Activated CD8-positive, alpha-beta T cell treated with anti-CD3 and anti-CD28 coated beads, Interleukin-2, amount 10 ng/mL, durations not matched to agents 7 days and 5 days (primary cell): ENCODE results near the gene SH3GL1. TPM values are rescaled to one million over a fixed set of nuclear protein-coding genes. Genes with fewer than 3 reads are reported as not detected.
A peak's percentile ranks its signal among the peaks of the same experiment; 100 is the strongest.

ENCODE experiments used
- ATAC-seq: fragments of 150-1000 bp; cut with Tn5 transposase; one replicate; pipeline ENCODE4 v1.10.0; 2021; ENCODE audit warnings: moderate library complexity
- CTCF ChIA-PET: fragments of 350-600 bp; sonication (Branson Sonifier 250); formaldehyde crosslinking; loops from one replicate; lab custom pipeline; 2021; ENCODE audit warnings: antibody characterized with exemption; lab: Charles Lee
- POLR2A ChIA-PET: fragments of 350-600 bp; sonication (Branson Sonifier 250); formaldehyde crosslinking; loops from one replicate; lab custom pipeline; 2021; ENCODE audit warnings: antibody characterized with exemption; lab: Charles Lee
- DNase-seq: peaks from one replicate; pipeline ENCODE4 v3.0.0-alpha.2; 2020
- H3K27ac Mint-ChIP-seq: one replicate; pipeline ENCODE4 v1.8.0; 2021; ENCODE audit warnings: mild to moderate bottlenecking, mixed read lengths
- H3K27me3 Mint-ChIP-seq: one replicate; pipeline ENCODE4 v1.8.0; 2021; ENCODE audit warnings: low read depth, mixed read lengths
- H3K36me3 Mint-ChIP-seq: one replicate; pipeline ENCODE4 v1.8.0; 2021; ENCODE audit warnings: low read depth, mixed read lengths
- H3K4me1 Mint-ChIP-seq: one replicate; pipeline ENCODE4 v1.8.0; 2021; ENCODE audit warnings: low read depth, mixed read lengths
- H3K4me3 Mint-ChIP-seq: one replicate; pipeline ENCODE4 v1.8.0; 2021; ENCODE audit warnings: mild to moderate bottlenecking, mixed read lengths
- H3K9me3 Mint-ChIP-seq: one replicate; pipeline ENCODE4 v1.8.0; 2022; ENCODE audit warnings: mixed read lengths; ENCODE audit not compliant: insufficient read depth
- total RNA-seq, 2 experiments: library from RNA; stranded (reverse); gene quantifications; one replicate each; pipeline ENCODE4 v1.2.3, GENCODE V29; 2021

The SH3GL1 gene
- total RNA-seq, 2 experiments from 2014 or later = 65.1 to 67.9 TPM

- Mint-ChIP-seq H3K27me3 (no peaks in the 10 kb centered on the region), H3K36me3 (peaks cover 30% of the 10 kb centered on the region), H3K4me1 (peaks cover 77% of the 10 kb centered on the region), H3K27ac (peak overlapping the region; percentile 93), H3K9me3 (no peaks in the 10 kb centered on the region), H3K4me3 (peak overlapping the region; percentile 75)
- ATAC-seq (peak; percentile 52), DNase-seq (peak; percentile 62)
- ChIA-PET POLR2A (interaction anchor here (0.9 to 1.2 kb wide), 2 partner anchors 9 to 21 kb away, joined by 3 to 4 read pairs; partner anchors contain the start of gene SH3GL1), CTCF (interaction anchor here (0.6 to 2.1 kb wide), 9 partner anchors 10 to 392 kb away, joined by 3 to 10 read pairs (median 4); partner anchors contain the start of genes CHAF1A, SH3GL1 and YJU2)
These were observed 20.7 kb downstream of the SH3GL1 start for GRCh38 chr19:4379383-4380253.

GRCh38 chr19:4378886-4379285 lies 21.5 kb downstream of the SH3GL1 start:
- no peak for DNase-seq
- ATAC-seq = no peak
- ChIA-PET POLR2A (interaction anchor here (1.2 kb wide), 1 partner anchor 22 kb away, joined by 3 read pairs; the partner anchor contains the start of gene SH3GL1), CTCF (interaction anchor here (2.1 kb wide), 1 partner anchor 22 kb away, joined by 10 read pairs; the partner anchor contains the start of gene SH3GL1)
- Mint-ChIP-seq H3K27me3 (no peaks in the 10 kb centered on the region), H3K4me3 (peak overlapping the region; percentile 75), H3K36me3 (peaks cover 29% of the 10 kb centered on the region), H3K9me3 (no peaks in the 10 kb centered on the region), H3K4me1 (peaks cover 82% of the 10 kb centered on the region), H3K27ac (peak overlapping the region; percentile 93)

- Mint-ChIP-seq H3K27ac (peak overlapping the region; percentile 76), H3K27me3 (no peaks in the 10 kb centered on the region), H3K36me3 (peaks cover 25% of the 10 kb centered on the region), H3K9me3 (no peaks in the 10 kb centered on the region), H3K4me3 (no peak overlapping the region), H3K4me1 (peaks cover 87% of the 10 kb centered on the region)
- DNase-seq (no peak), ATAC-seq (no peak)
- POLR2A ChIA-PET = no interaction called here
- CTCF ChIA-PET = interaction anchor here (1.0 to 2.3 kb wide), 2 partner anchors 23 to 25 kb away, joined by 3 to 7 read pairs; partner anchors contain the start of gene SH3GL1
These were observed 23.2 kb downstream of the SH3GL1 start for GRCh38 chr19:4376991-4377781.

DNA sequence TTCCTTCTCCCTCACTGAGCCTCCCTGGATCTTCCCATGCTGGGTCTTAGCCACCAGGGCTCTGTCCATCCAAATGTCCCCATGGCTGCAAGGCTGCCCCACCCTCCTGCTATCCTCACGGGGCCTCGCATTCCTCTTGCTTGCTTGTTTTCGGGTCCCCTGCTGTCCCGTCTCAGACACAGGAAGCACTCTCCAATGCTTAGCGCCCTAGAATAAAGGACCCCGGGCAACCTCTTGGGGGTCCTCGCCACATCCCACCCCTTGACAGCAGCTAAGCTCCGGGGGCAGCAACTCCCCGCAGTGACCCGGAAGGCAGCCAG lies 23.7 kb downstream of the SH3GL1 start:
- CTCF ChIA-PET = interaction anchor here (2.3 kb wide), 1 partner anchor 24 kb away, joined by 7 read pairs; no protein-coding TSS in a partner anchor
- DNase-seq (no peak), ATAC-seq (no peak)
- Mint-ChIP-seq H3K4me1 (peaks cover 87% of the 10 kb centered on the region), H3K4me3 (no peak overlapping the region), H3K36me3 (peaks cover 25% of the 10 kb centered on the region), H3K27me3 (no peaks in the 10 kb centered on the region), H3K27ac (peak overlapping the region; percentile 76), H3K9me3 (no peaks in the 10 kb centered on the region)
- POLR2A ChIA-PET = no interaction called here

- Mint-ChIP-seq H3K9me3 (no peaks in the 10 kb centered on the region), H3K4me3 (no peak overlapping the region)
- CTCF ChIA-PET = interaction anchor here (1.0 to 2.3 kb wide), 2 partner anchors 24 kb away, joined by 4 to 7 read pairs; partner anchors contain the start of gene SH3GL1
These were observed 24.2 kb downstream of the SH3GL1 start for GRCh38 chr19:4376028-4376670.

GRCh38 chr19:4375164-4376027 lies 25.0 kb downstream of the SH3GL1 start:
- Mint-ChIP-seq H3K36me3 (peaks cover 29% of the 10 kb centered on the region), H3K27me3 (no peaks in the 10 kb centered on the region), H3K4me1 (peaks cover 89% of the 10 kb centered on the region), H3K27ac (no peak overlapping the region), H3K9me3 (no peaks in the 10 kb centered on the region), H3K4me3 (no peak overlapping the region)
- ChIA-PET CTCF (interaction anchor here (1.0 to 2.3 kb wide), 2 partner anchors 23 to 25 kb away, joined by 4 to 7 read pairs; partner anchors contain the start of gene SH3GL1), POLR2A (no interaction called here)
- no peak for DNase-seq
- no peak for ATAC-seq

More at GRCh38 chr19:4376028-4376670, 24.2 kb downstream of the SH3GL1 start:
- Mint-ChIP-seq H3K27ac (peak overlapping the region; percentile 76), H3K4me1 (peaks cover 89% of the 10 kb centered on the region), H3K27me3 (no peaks in the 10 kb centered on the region), H3K36me3 (peaks cover 25% of the 10 kb centered on the region)
- POLR2A ChIA-PET = no interaction called here
- DNase-seq = no peak
- no peak for ATAC-seq

GRCh38 chr19:4374498-4375163 lies 25.7 kb downstream of the SH3GL1 start:
- DNase-seq (no peak), ATAC-seq (no peak)
- H3K36me3 Mint-ChIP-seq = peaks cover 28% of the 10 kb centered on the region
- ChIA-PET CTCF (interaction anchor here (0.8 kb wide), 1 partner anchor 26 kb away, joined by 3 read pairs; the partner anchor contains the start of gene SH3GL1), POLR2A (no interaction called here)
- H3K4me3 Mint-ChIP-seq = no peak overlapping the region
- H3K9me3 Mint-ChIP-seq = no peaks in the 10 kb centered on the region
- peaks cover 89% of the 10 kb centered on the region for H3K4me1 Mint-ChIP-seq
- no peaks in the 10 kb centered on the region for H3K27me3 Mint-ChIP-seq
- H3K27ac Mint-ChIP-seq = no peak overlapping the region

DNA sequence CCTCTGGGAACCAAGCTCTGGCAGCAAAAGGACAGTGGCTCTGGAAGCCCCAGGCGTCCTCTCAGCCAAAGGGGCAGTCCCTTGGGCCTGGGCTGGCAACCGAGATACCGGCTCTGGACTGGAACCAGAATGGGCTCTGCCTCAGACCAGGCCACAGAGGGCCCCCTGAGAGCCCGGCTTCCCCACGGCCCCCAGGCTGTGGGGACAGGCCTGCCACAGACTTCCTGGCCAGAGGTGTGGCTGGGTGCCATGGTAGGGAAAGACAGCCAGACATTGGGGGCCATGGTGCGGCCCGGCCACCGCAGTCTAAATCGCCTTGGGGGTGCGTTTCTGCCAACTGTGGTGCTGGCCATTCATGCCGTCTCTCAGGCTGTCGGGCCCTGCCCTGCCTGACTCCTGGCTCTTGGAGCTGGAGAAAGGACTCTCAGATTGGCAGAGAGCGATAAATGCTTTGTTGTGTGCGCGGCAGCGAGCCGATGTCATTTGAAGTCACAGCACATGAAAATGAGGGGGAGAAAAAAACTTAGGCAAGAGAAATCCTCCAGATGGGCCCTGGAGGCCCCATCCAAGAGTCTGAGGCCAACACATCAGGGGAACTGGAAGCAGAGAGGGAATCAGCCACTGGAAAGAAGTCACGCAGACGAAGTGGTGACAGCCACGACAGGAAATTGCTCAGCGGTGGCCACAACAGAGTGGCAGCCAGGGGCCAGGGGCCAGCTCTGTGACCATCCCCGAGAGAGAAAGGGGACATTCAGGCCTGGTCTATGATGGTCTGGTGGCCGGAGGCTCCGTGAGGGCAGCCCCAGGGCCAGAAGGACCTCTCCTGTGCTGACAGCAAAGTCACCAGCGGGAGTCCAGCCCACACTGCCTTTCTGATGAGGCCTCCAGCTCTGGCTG lies 26.5 kb downstream of the SH3GL1 start:
- POLR2A ChIA-PET = no interaction called here
- no peak for DNase-seq
- H3K36me3 Mint-ChIP-seq = peaks cover 24% of the 10 kb centered on the region
- no peaks in the 10 kb centered on the region for H3K9me3 Mint-ChIP-seq
- CTCF ChIA-PET = interaction anchor here (0.8 kb wide), 1 partner anchor 26 kb away, joined by 3 read pairs; the partner anchor contains the start of gene SH3GL1
- H3K4me1 Mint-ChIP-seq = peaks cover 87% of the 10 kb centered on the region
- no peak for ATAC-seq
- H3K27me3 Mint-ChIP-seq = no peaks in the 10 kb centered on the region
- peak overlapping the region; percentile 69 for H3K27ac Mint-ChIP-seq
- H3K4me3 Mint-ChIP-seq = no peak overlapping the region

GRCh38 chr19:4373013-4373367 lies 27.4 kb downstream of the SH3GL1 start:
- Mint-ChIP-seq H3K9me3 (no peaks in the 10 kb centered on the region), H3K27me3 (no peaks in the 10 kb centered on the region), H3K36me3 (peaks cover 25% of the 10 kb centered on the region), H3K4me1 (peaks cover 89% of the 10 kb centered on the region), H3K4me3 (no peak overlapping the region), H3K27ac (peak overlapping the region; percentile 30)
- CTCF ChIA-PET = interaction anchor here (1.6 kb wide), 1 partner anchor 20 kb away, joined by 4 read pairs; no protein-coding TSS in a partner anchor
- no peak for ATAC-seq
- POLR2A ChIA-PET = no interaction called here
- no peak for DNase-seq
